Liver (tissue), 9 donors: ENCODE data around the gene POMGNT1. TPM values are rescaled to one million over a fixed set of nuclear protein-coding genes. Genes with fewer than 3 reads are reported as not detected.

Experiments
- DNase-seq: peaks from one replicate; pipeline ENCODE4 v3.0.0-alpha.2; 2017; ENCODE audit warnings: low spot score
- H3K27ac ChIP-seq, 2 donors: one replicate each; pipeline ENCODE4 v1.7.0; 2013; ENCODE audit warnings: inconsistent platforms in 2 of 2, low read length in 2 of 2, control low read depth in 1 of 2, low read depth in 1 of 2, mild to moderate bottlenecking in 1 of 2
- H3K27me3 ChIP-seq, 4 donors: one replicate each; pipeline versions ENCODE4 v1.6.1 to v1.7.0; 2013; ENCODE audit warnings: low read length in 3 of 4, inconsistent platforms in 1 of 4, mild to moderate bottlenecking in 1 of 4, moderate library complexity in 1 of 4; ENCODE audit not compliant: control insufficient read depth in 4 of 4, insufficient read depth in 4 of 4
- H3K36me3 ChIP-seq, 4 donors: one replicate each; pipeline versions ENCODE4 v1.6.1 to v1.7.0; 2013; ENCODE audit warnings: low read length in 3 of 4, mild to moderate bottlenecking in 3 of 4, low read depth in 1 of 4, moderate library complexity in 1 of 4; ENCODE audit not compliant: control insufficient read depth in 4 of 4, insufficient read depth in 3 of 4
- H3K4me1 ChIP-seq, 4 donors: one replicate each; pipeline versions ENCODE4 v1.6.1 to v1.7.0; 2013; ENCODE audit warnings: low read length in 3 of 4, mild to moderate bottlenecking in 3 of 4, moderate library complexity in 1 of 4; ENCODE audit not compliant: control insufficient read depth in 4 of 4, insufficient read depth in 4 of 4
- H3K4me3 ChIP-seq, 3 donors: one replicate each; pipeline versions ENCODE4 v1.6.1 to v1.7.0; 2013; ENCODE audit warnings: low read length in 3 of 3, control low read depth in 1 of 3, low read depth in 1 of 3, mild to moderate bottlenecking in 1 of 3
- H3K9ac ChIP-seq, 2 donors: one replicate each; pipeline ENCODE4 v1.7.0; 2013; ENCODE audit warnings: low read length in 2 of 2, mild to moderate bottlenecking in 2 of 2, moderate library complexity in 2 of 2, control low read depth in 1 of 2, low read depth in 1 of 2
- H3K9me3 ChIP-seq, 4 donors: one replicate each; pipeline versions ENCODE4 v1.6.1 to v1.7.0; 2013; ENCODE audit warnings: low read length in 3 of 4; ENCODE audit not compliant: control insufficient read depth in 4 of 4
- ATF3 ChIP-seq: IDR thresholded peaks from 2 replicates; pipeline ENCODE4 v1.6.1; 2016; ENCODE audit warnings: antibody characterized with exemption
- CTCF ChIP-seq: fragments of 150-350 bp; IDR thresholded peaks from 2 replicates; pipeline ENCODE4 v1.5.1; 2017; ENCODE audit warnings: improper control_type of control experiment, low read depth, low read length; ENCODE audit not compliant: missing input control
- EGR1 ChIP-seq, 2 donors: IDR thresholded peaks; 2 replicates each; pipeline ENCODE4 v1.6.1; 2016 to 2018; ENCODE audit warnings: antibody characterized with exemption in 2 of 2, low read depth in 2 of 2
- FOXA1 ChIP-seq: IDR thresholded peaks from 2 replicates; pipeline ENCODE4 v1.6.1; 2016; ENCODE audit warnings: antibody characterized with exemption
- FOXA2 ChIP-seq: IDR thresholded peaks from 2 replicates; pipeline ENCODE4 v1.6.1; 2016; ENCODE audit warnings: antibody characterized with exemption
- GABPA ChIP-seq, 2 donors: IDR thresholded peaks in 1 of 2; conservative IDR thresholded peaks in 1 of 2; 2 replicates each; pipeline ENCODE4 v1.6.1; 2016; ENCODE audit warnings: antibody characterized with exemption in 2 of 2, mild to moderate bottlenecking in 1 of 2, moderate library complexity in 1 of 2
- HNF4G ChIP-seq: IDR thresholded peaks from 2 replicates; pipeline ENCODE4 v1.6.1; 2016; ENCODE audit warnings: antibody characterized with exemption
- JUND ChIP-seq, 2 donors: IDR thresholded peaks; 2 replicates each; pipeline ENCODE4 v1.6.1; 2016; ENCODE audit warnings: antibody characterized with exemption in 2 of 2
- NR2F2 ChIP-seq: IDR thresholded peaks from 2 replicates; pipeline ENCODE4 v1.6.1; 2016; ENCODE audit warnings: antibody characterized with exemption
- RAD21 ChIP-seq, 2 donors: IDR thresholded peaks; 2 replicates each; pipeline ENCODE4 v1.6.1; 2016; ENCODE audit warnings: antibody characterized with exemption in 2 of 2, mild to moderate bottlenecking in 2 of 2
- REST ChIP-seq: IDR thresholded peaks from 2 replicates; pipeline ENCODE4 v1.6.1; 2016; ENCODE audit warnings: antibody characterized with exemption, mild to moderate bottlenecking
- RXRA ChIP-seq, 2 donors: IDR thresholded peaks; 2 replicates each; pipeline ENCODE4 v1.6.1; 2017 to 2018; ENCODE audit warnings: antibody characterized with exemption in 2 of 2, mild to moderate bottlenecking in 1 of 2
- SP1 ChIP-seq: IDR thresholded peaks from 2 replicates; pipeline ENCODE4 v1.6.1; 2018; ENCODE audit warnings: antibody characterized with exemption, mild to moderate bottlenecking
- ZBTB33 ChIP-seq: IDR thresholded peaks from 2 replicates; pipeline ENCODE4 v1.6.1; 2016; ENCODE audit warnings: antibody characterized with exemption
- WGBS: extraction: QIAGEN DNeasy Blood & Tissue Kit; methylation state at CpG from one replicate; pipeline ENCODE4 v1.1.7; 2013; 5-methylcytosine and 5-hydroxymethylcytosine counted together
- polyA plus RNA-seq, 2 donors: library from polyadenylated mRNA; stranded (reverse) in 1 of 2; unstranded in 1 of 2; fragments of 200-250 nt in 1 of 2; fragments of >200 nt in 1 of 2; fragmentation: Nextera tagmentation in 1 of 2; extraction: Ambion mirVana in 1 of 2; gene quantifications; one replicate each; pipeline versions ENCODE4 v1.2.1 to v1.2.3, GENCODE V29; 2013 to 2015
- total RNA-seq, 2 donors: library from RNA; depleted of rRNA; stranded (reverse); fragments of >200 nt; gene quantifications; one replicate each; pipeline ENCODE4 v1.2.3, GENCODE V29; 2014
- donor health status: healthy.
- donor health status: healthy.
- donor health status: healthy.
- donor health status: healthy.
- donor health status: healthy.

POMGNT1 gene
- total and polyA plus RNA-seq, 4 donors: 10.3 to 32.0 (median 31.0) TPM

GRCh38 chr1:46204406-46204742 is 6.1 kb upstream of the POMGNT1 start (continued):
- TF ChIP-seq REST: no peak
- no peak for TF ChIP-seq EGR1 (IDR thresholded peaks at IDR 0.05; ENCODE audit: low read depth in 2 of 2)
- no peak for TF ChIP-seq HNF4G
- no peak for TF ChIP-seq RAD21 (IDR thresholded peaks at IDR 0.05)
- no peak for TF ChIP-seq NR2F2
- no peak for TF ChIP-seq FOXA1

- Histone ChIP-seq H3K9ac (no peak overlapping the region), H3K27me3 (no peaks in the 10 kb centered on the region), H3K4me1 (peaks cover 2 to 13% (median 9%) of the 10 kb centered on the region in 4 donors), H3K4me3 (peak overlapping the region in 2 of 3 donors; percentile 57 to 60), H3K9me3 (no peaks in the 10 kb centered on the region), H3K27ac (no peak overlapping the region), H3K36me3 (no peaks in the 10 kb centered on the region)
- TF ChIP-seq CTCF (no peak), SP1 (no peak), GABPA (IDR thresholded peaks at IDR 0.05 in 1 of 2, conservative IDR thresholded peaks at IDR 0.05 in 1 of 2) (no peak), EGR1 (IDR thresholded peaks at IDR 0.05; ENCODE audit: low read depth in 2 of 2) (no peak), REST (no peak), JUND (IDR thresholded peaks at IDR 0.05) (no peak), ZBTB33 (no peak), ATF3 (no peak), RXRA (IDR thresholded peaks at IDR 0.05) (no peak), FOXA2 (no peak), RAD21 (IDR thresholded peaks at IDR 0.05) (no peak)
- WGBS: 76% methylated on average over 14 of the region's 14 CpGs
- DNase-seq: no peak
Observed at GRCh38 chr1:46203738-46204405, 5.6 kb upstream of the POMGNT1 start.
